ENCODE results near the gene GPX7. TPM values are rescaled to one million over a fixed set of nuclear protein-coding genes. Genes with fewer than 3 reads are reported as not detected.

Gene GPX7
- total and polyA plus RNA-seq, 7 donors: 2.5 to 49.3 (median 17.0) TPM

DNA sequence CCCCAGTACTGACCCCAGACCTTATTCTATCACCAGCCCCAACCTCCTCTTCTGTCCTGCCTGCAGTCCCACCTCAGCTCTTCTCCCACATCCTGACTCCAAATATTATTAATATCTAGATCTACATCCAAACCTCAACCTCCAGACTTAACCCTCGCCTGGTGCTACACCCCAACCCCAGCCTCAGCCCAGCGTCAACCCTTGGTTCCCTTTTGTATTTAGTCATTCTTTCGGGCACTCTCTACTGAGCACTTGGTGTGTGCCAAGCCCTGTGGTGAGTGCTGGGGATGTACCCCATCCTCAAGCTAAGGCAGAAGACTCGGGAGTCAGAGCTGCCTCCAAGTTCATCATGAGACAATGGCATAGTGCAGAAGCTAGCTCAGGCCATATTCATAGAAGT, 31.9 kb downstream of the GPX7 start:
- no peaks in the 10 kb centered on the region for H3K36me3 ChIP-seq
- H3K9me3 ChIP-seq: no peaks in the 10 kb centered on the region
- intact Hi-C loops (cut with DNase I): no loop called here
- no peak for DNase-seq
- WGBS, 2 donors: 72 to 91% methylated on average over 4 of the region's 4 CpGs
- no peak overlapping the region for H3K27ac ChIP-seq
- H3K4me1 ChIP-seq: peaks cover 0 to 13% (median 10%) of the 10 kb centered on the region in 4 donors
- H3K27me3 ChIP-seq: peaks cover 16 to 49% (median 29%) of the 10 kb centered on the region in 3 donors
- H3K4me3 ChIP-seq: no peak overlapping the region
- TF ChIP-seq EP300 (IDR thresholded peaks at IDR 0.05): no peak
- no peak for TF ChIP-seq POLR2AphosphoS5 (IDR thresholded peaks at IDR 0.05)
- no peak for TF ChIP-seq POLR2A (IDR thresholded peaks at IDR 0.05)
- TF ChIP-seq CTCF (IDR thresholded peaks at IDR 0.05): no peak

DNA sequence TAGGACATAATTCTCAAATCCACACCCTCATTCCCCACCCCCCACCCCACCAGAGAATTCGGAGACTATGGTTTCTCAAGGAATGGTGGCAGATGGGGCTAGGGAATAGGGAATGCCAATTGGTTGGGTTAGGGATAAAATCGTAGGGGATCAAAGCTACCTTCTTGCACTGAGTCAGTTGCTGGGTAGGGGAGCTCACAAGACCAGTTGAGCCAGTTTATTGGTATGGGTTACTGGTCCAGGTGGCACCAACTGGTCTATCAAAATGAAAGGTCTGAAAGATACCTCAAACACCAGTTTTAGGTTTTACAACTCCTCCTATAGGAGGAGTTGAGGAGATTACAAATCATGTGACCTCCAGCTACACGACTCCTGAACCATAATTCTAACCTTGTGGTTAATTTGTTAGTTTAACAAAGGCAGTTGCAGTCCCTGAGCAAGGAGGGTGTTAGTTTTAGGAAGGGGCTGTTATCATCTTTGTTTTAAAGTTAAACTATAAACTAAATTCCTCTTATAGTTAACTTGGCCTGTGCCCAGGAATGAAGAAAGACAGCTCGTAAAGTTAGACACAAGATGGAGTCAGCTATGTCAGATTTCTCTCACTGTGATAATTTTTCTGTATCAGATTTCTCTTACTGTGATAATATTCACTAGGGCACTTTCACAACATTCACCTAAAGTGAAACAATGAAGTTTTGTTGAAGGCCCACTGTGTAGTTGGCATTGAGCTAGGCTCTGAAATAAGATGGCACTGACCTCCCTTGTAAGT, 33.3 kb downstream of the GPX7 start:
- WGBS, 2 donors: 19 to 55% methylated on average over 4 of the region's 4 CpGs
- no peak overlapping the region for H3K27ac ChIP-seq
- no peak for TF ChIP-seq EP300 (IDR thresholded peaks at IDR 0.05)
- TF ChIP-seq POLR2AphosphoS5 (IDR thresholded peaks at IDR 0.05): no peak
- no peak for TF ChIP-seq POLR2A (IDR thresholded peaks at IDR 0.05)
- TF ChIP-seq CTCF (IDR thresholded peaks at IDR 0.05): no peak

GRCh38 chr1:52636721-52637695, 34.8 kb downstream of the GPX7 start:
- Histone ChIP-seq H3K27me3 (peaks cover 16 to 29% (median 26%) of the 10 kb centered on the region in 3 donors), H3K36me3 (no peaks in the 10 kb centered on the region), H3K4me3 (no peak overlapping the region), H3K4me1 (peaks cover 0 to 13% (median 10%) of the 10 kb centered on the region in 4 donors), H3K27ac (no peak overlapping the region), H3K9me3 (no peaks in the 10 kb centered on the region)
- DNase-seq: no peak
- WGBS, 2 donors: 38 to 53% methylated on average over 11 of the region's 11 CpGs
- TF ChIP-seq CTCF (IDR thresholded peaks at IDR 0.05): no peak
- no peak for TF ChIP-seq POLR2A (IDR thresholded peaks at IDR 0.05)
- TF ChIP-seq POLR2AphosphoS5 (IDR thresholded peaks at IDR 0.05): no peak
- no peak for TF ChIP-seq EP300 (IDR thresholded peaks at IDR 0.05)
- intact Hi-C loops (cut with DNase I): no loop called here

More for the DNA sequence above, 33.3 kb downstream of the GPX7 start:
- intact Hi-C loops (cut with DNase I): no loop called here
- H3K9me3 ChIP-seq: no peaks in the 10 kb centered on the region
- H3K4me1 ChIP-seq: peaks cover 0 to 13% (median 10%) of the 10 kb centered on the region in 4 donors
- no peaks in the 10 kb centered on the region for H3K36me3 ChIP-seq
- no peak overlapping the region for H3K4me3 ChIP-seq
- DNase-seq: no peak
- peaks cover 16 to 44% (median 29%) of the 10 kb centered on the region in 3 donors for H3K27me3 ChIP-seq

GRCh38 chr1:52637946-52638345, 35.8 kb downstream of the GPX7 start:
- no peak overlapping the region for H3K4me3 ChIP-seq
- no peaks in the 10 kb centered on the region for H3K36me3 ChIP-seq
- no peak for TF ChIP-seq CTCF (IDR thresholded peaks at IDR 0.05)
- TF ChIP-seq EP300 (IDR thresholded peaks at IDR 0.05): no peak
- TF ChIP-seq POLR2AphosphoS5 (IDR thresholded peaks at IDR 0.05): no peak
- TF ChIP-seq POLR2A (IDR thresholded peaks at IDR 0.05): no peak
- H3K4me1 ChIP-seq: peaks cover 0 to 8% (median 6%) of the 10 kb centered on the region in 4 donors
- H3K27ac ChIP-seq: no peak overlapping the region
- intact Hi-C loops (cut with DNase I): no loop called here
- DNase-seq: no peak
- peaks cover 7 to 20% (median 16%) of the 10 kb centered on the region in 3 donors for H3K27me3 ChIP-seq
- H3K9me3 ChIP-seq: no peaks in the 10 kb centered on the region
- 85 to 88% methylated on average over 4 of the region's 4 CpGs for WGBS, 2 donors

Data from sigmoid colon (tissue), 7 donors.